ENCODE data around the gene CD300LB. TPM values are rescaled to one million over a fixed set of nuclear protein-coding genes. Genes with fewer than 3 reads are reported as not detected.

Gene CD300LB
- polyA plus RNA-seq, 3 donors = 88.0 to 102 (median 92.9) TPM

DNA sequence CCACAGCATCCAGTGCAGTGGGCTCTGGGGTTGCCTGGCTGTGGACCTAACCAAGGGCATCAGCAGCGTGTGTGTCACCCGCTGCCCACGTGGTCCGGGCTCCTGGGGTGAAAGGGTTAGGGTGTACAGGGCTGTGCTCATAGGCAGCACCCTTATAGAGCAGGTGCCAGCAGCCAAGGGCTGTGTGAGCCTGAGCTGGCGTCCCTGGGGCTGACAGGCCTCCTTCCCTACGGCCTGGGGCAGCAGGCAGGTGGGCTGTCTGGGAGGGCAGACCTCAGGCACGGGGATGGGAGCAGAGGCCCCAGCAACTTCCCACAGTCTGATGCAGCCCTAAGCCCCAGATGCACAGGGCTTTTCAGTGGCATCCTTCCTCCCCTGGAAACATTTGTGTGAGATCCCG lies 51.0 kb downstream of the CD300LB start:
- peaks cover 2 to 8% (median 4%) of the 10 kb centered on the region in 7 donors for H3K9me3 Mint-ChIP-seq
- Histone ChIP-seq H2AFZ (ENCODE audit: insufficient read depth, low read depth, low read length, poor library complexity, severe bottlenecking) (no peak overlapping the region), H3K79me2 (ENCODE audit: insufficient read depth, low read length) (peaks cover 10% of the 10 kb centered on the region), H3K27me3 (ENCODE audit: control insufficient read depth in 2 of 2, insufficient read depth in 2 of 2, low read length in 2 of 2) (no peaks in the 10 kb centered on the region), H3K4me2 (replicated peaks; ENCODE audit: extremely low read depth, low read length, poor library complexity, severe bottlenecking) (no peak overlapping the region), H3K27ac (ENCODE audit: low read depth in 1 of 2, low read length in 2 of 2) (peak overlapping the region in 1 of 2 donors; percentile 83), H3K36me3 (replicated peaks in 1 of 2; ENCODE audit: control insufficient read depth in 1 of 2, insufficient read depth in 2 of 2, low read length in 2 of 2) (peaks cover 80 to 88% of the 10 kb centered on the region in 2 donors), H3K4me1 (ENCODE audit: control insufficient read depth in 1 of 2, insufficient read depth in 2 of 2, low read length in 2 of 2) (peaks cover 34 to 42% of the 10 kb centered on the region in 2 donors), H4K20me1 (ENCODE audit: insufficient read depth, low read length) (peaks cover 94% of the 10 kb centered on the region), H3K9me3 (replicated peaks in 1 of 2; ENCODE audit: control insufficient read depth in 1 of 2, insufficient read depth in 1 of 2, low read length in 2 of 2) (peaks cover 0 to 5% of the 10 kb centered on the region in 2 donors), H3K9ac (ENCODE audit: insufficient read depth, low read length, poor library complexity, severe bottlenecking) (no peak overlapping the region), H3K4me3 (replicated peaks in 1 of 3; ENCODE audit: low read depth in 2 of 3, low read length in 3 of 3) (no peak overlapping the region)
- no peak for DNase-seq
- peaks cover 86 to 94% of the 10 kb centered on the region in 2 donors for H3K36me3 Mint-ChIP-seq
- peak overlapping the region in 3 of 7 donors; percentile 55 to 71 (median 57) for H3K27ac Mint-ChIP-seq
- TF ChIP-seq, protein P1, sequence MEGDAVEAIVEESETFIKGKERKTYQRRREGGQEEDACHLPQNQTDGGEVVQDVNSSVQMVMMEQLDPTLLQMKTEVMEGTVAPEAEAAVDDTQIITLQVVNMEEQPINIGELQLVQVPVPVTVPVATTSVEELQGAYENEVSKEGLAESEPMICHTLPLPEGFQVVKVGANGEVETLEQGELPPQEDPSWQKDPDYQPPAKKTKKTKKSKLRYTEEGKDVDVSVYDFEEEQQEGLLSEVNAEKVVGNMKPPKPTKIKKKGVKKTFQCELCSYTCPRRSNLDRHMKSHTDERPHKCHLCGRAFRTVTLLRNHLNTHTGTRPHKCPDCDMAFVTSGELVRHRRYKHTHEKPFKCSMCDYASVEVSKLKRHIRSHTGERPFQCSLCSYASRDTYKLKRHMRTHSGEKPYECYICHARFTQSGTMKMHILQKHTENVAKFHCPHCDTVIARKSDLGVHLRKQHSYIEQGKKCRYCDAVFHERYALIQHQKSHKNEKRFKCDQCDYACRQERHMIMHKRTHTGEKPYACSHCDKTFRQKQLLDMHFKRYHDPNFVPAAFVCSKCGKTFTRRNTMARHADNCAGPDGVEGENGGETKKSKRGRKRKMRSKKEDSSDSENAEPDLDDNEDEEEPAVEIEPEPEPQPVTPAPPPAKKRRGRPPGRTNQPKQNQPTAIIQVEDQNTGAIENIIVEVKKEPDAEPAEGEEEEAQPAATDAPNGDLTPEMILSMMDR (IDR thresholded peaks at IDR 0.05) = no peak
- peaks cover 0 to 5% (median 0%) of the 10 kb centered on the region in 3 donors for H3K27me3 Mint-ChIP-seq (ENCODE audit: low read depth in 3 of 3)
- intact Hi-C loops (cut with micrococcal nuclease) = no loop called here
- H3K4me3 Mint-ChIP-seq = no peak overlapping the region
- WGBS (ENCODE audit: insufficient coverage) = 94% methylated on average over 5 of the region's 8 CpGs
- peaks cover 41% of the 10 kb centered on the region for H3K4me1 Mint-ChIP-seq

GRCh38 chr17:74478420-74479100 lies 52.7 kb downstream of the CD300LB start:
- Histone ChIP-seq H3K27me3 (ENCODE audit: control insufficient read depth in 2 of 2, insufficient read depth in 2 of 2, low read length in 2 of 2) (no peaks in the 10 kb centered on the region), H3K9me3 (replicated peaks in 1 of 2; ENCODE audit: control insufficient read depth in 1 of 2, insufficient read depth in 1 of 2, low read length in 2 of 2) (peaks cover 10 to 11% of the 10 kb centered on the region in 2 donors), H3K79me2 (ENCODE audit: insufficient read depth, low read length) (peaks cover 26% of the 10 kb centered on the region), H3K27ac (ENCODE audit: low read depth in 1 of 2, low read length in 2 of 2) (peak overlapping the region; percentile 81 to 83), H3K9ac (ENCODE audit: insufficient read depth, low read length, poor library complexity, severe bottlenecking) (peak overlapping the region; percentile 5), H3K4me2 (replicated peaks; ENCODE audit: extremely low read depth, low read length, poor library complexity, severe bottlenecking) (peak overlapping the region; percentile 63), H2AFZ (ENCODE audit: insufficient read depth, low read depth, low read length, poor library complexity, severe bottlenecking) (no peak overlapping the region), H4K20me1 (ENCODE audit: insufficient read depth, low read length) (peaks cover 94% of the 10 kb centered on the region), H3K36me3 (replicated peaks in 1 of 2; ENCODE audit: control insufficient read depth in 1 of 2, insufficient read depth in 2 of 2, low read length in 2 of 2) (peaks cover 80 to 88% of the 10 kb centered on the region in 2 donors), H3K4me3 (replicated peaks in 1 of 3; ENCODE audit: low read depth in 2 of 3, low read length in 3 of 3) (peak overlapping the region in 1 of 3 experiments; percentile 66), H3K4me1 (ENCODE audit: control insufficient read depth in 1 of 2, insufficient read depth in 2 of 2, low read length in 2 of 2) (peaks cover 34 to 42% of the 10 kb centered on the region in 2 donors)
- peaks cover 11 to 20% (median 13%) of the 10 kb centered on the region in 7 donors for H3K9me3 Mint-ChIP-seq
- intact Hi-C loops (cut with micrococcal nuclease) = no loop called here
- H3K4me3 Mint-ChIP-seq = peak overlapping the region; percentile 54 to 80
- peak; percentile 80 to 91 (median 90) for DNase-seq
- no CpG with 5 or more reads among the region's 6 CpGs for WGBS (ENCODE audit: insufficient coverage)
- H3K27me3 Mint-ChIP-seq (ENCODE audit: low read depth in 3 of 3) = peaks cover 0 to 5% (median 0%) of the 10 kb centered on the region in 3 donors
- TF ChIP-seq, protein P1 (IDR thresholded peaks at IDR 0.05) = no peak
- H3K27ac Mint-ChIP-seq = peak overlapping the region; percentile 84 to 95 (median 90)
- peaks cover 86 to 94% of the 10 kb centered on the region in 2 donors for H3K36me3 Mint-ChIP-seq
- H3K4me1 Mint-ChIP-seq = peaks cover 44% of the 10 kb centered on the region
